ENCODE results near the gene COQ8A.

Gene COQ8A

DNA sequence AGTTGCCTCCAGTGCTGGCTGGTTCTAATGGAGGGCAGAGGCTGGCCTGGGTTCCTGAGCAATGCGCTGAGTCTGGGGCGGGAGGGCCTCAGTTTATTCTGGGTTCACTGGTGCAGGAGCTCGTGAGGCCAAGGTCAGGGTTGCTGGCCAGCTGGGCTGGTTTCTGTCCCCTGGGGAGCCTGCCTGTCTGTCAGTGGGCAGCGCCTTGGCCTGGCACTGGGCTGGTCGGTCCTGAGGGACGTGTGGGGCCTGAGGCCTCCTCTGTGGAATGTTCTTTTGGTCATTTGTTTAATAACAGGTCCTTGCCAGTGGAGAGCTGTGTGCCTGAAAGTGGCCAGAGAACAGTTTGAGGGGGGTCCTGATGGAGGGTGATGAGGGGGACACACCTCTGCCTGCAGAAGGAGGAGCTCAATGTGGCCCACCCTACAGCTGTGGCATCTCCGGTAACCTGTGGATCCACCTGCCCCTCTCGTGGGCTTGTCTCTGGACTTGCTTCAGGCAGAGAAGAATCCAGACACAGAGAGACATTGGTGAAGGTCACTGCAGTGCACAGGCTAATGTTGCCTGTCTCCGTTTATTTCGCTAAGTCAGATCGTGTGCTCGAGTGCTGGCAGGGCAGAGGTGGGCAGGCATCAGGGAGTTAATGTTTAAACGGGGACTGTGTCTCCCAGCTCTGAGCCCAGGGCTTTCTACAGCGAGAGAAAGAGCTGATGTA, 34.6 kb downstream of the COQ8A start:
- Histone ChIP-seq H3K4me3 (peak overlapping the region in 1 of 2 donors; percentile 20), H3K27ac (peak overlapping the region; percentile 89), H3K4me1 (peaks cover 0 to 43% (median 32%) of the 10 kb centered on the region in 4 donors), H3K36me3 (peaks cover 0 to 30% (median 4%) of the 10 kb centered on the region in 3 donors), H3K9me3 (no peaks in the 10 kb centered on the region), H3K27me3 (no peaks in the 10 kb centered on the region)
- TF ChIP-seq CTCF (IDR thresholded peaks at IDR 0.05) = no peak
- DNase-seq = peak; percentile 76 to 90
- intact Hi-C loops (cut with DNase I; ENCODE audit: low total_unique reads) = no loop called here

DNA sequence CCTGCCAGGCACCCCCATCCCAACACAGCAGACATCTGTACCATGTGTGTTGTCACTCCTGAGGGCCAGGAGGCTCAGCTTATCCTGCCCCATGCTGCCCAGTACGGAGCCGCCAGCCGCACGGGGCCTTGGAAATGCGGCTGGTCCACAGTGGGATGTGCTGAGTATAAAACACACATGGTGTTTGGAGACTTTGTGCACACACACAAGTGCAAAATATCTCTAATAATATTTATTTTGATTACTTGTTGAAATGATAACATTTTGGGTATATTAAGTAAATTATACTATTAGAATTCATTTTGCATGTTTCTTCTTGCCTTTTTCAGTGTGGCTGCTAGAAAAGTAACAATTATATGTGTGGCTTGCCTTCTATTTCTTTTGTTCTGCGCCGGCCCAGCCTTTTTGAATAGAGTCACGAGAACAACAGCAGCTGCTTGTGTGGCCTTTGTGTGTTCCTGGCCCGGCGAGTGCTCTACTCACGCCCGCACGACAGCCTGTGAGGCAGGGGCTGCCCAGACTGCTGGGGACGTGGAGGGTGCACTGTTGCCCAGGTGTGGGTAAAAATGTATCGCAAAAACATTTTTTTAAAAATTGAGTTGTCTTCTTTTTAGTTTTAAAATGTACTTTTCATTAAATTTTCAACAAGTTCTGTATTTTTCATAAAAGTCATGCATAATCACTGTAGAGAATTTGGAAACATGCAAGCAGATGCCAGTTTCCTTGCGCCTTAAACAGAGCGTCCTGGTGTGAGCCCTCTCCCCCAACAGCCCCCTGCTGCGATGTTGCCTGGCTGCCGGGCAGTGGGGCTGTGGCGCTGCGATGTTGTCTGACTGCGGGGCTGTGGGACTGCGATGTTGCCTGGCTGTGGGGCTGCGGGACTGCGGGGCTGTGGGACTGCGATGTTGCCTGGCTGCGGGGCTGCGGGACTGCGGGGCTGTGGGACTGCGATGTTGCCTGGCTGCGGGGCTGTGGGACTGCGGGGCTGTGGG, 35.5 kb downstream of the COQ8A start:
- Histone ChIP-seq H3K4me3 (peak overlapping the region in 1 of 2 donors; percentile 20), H3K36me3 (peaks cover 0 to 28% (median 4%) of the 10 kb centered on the region in 3 donors), H3K27ac (peak overlapping the region; percentile 89), H3K9me3 (no peaks in the 10 kb centered on the region), H3K4me1 (peaks cover 0 to 52% (median 34%) of the 10 kb centered on the region in 4 donors), H3K27me3 (no peaks in the 10 kb centered on the region)
- intact Hi-C loops (cut with DNase I; ENCODE audit: low total_unique reads) = no loop called here
- DNase-seq = no peak
- TF ChIP-seq CTCF (IDR thresholded peaks at IDR 0.05) = no peak

DNA sequence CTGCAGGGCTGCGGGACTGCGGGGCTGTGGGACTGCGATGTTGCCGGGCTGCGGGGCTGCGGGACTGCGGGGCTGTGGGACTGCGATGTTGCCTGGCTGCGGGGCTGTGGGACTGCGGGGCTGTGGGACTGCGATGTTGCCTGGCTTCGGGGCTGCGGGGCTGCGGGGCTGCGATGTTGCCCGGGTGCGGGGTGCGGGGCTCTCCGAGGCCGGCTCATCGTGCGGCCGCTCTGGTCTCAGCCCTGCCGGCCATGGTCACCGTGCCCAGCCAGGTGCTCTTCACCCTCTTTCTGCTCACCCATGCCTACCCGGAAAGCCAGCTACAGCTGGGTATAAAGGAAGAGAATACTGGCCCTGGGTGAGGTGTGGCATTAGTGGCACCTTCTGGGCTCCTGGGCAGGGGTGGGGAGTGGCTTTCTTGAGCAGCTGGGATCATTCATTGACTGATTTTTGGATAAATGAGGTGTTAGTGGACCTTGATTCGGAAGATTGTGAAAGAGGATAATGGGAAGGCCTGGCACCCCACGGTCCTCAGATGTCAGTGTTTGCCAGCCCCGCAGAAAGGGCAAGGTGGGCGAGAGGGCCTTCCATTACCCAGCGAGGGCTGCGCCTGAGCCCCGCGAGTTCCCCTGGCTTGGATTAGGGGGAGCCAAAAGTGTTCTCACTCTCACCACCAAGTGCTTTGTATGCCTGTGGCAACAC, 36.3 kb downstream of the COQ8A start:
- peaks cover 0 to 34% (median 4%) of the 10 kb centered on the region in 3 donors for H3K36me3 ChIP-seq
- H3K27me3 ChIP-seq = no peaks in the 10 kb centered on the region
- peak in 1 of 2 donors; percentile 43 for DNase-seq
- H3K4me3 ChIP-seq = no peak overlapping the region
- TF ChIP-seq CTCF (IDR thresholded peaks at IDR 0.05) = no peak
- no peaks in the 10 kb centered on the region for H3K9me3 ChIP-seq
- intact Hi-C loops (cut with DNase I; ENCODE audit: low total_unique reads) = no loop called here
- H3K27ac ChIP-seq = no peak overlapping the region
- peaks cover 0 to 55% (median 34%) of the 10 kb centered on the region in 4 donors for H3K4me1 ChIP-seq

DNA sequence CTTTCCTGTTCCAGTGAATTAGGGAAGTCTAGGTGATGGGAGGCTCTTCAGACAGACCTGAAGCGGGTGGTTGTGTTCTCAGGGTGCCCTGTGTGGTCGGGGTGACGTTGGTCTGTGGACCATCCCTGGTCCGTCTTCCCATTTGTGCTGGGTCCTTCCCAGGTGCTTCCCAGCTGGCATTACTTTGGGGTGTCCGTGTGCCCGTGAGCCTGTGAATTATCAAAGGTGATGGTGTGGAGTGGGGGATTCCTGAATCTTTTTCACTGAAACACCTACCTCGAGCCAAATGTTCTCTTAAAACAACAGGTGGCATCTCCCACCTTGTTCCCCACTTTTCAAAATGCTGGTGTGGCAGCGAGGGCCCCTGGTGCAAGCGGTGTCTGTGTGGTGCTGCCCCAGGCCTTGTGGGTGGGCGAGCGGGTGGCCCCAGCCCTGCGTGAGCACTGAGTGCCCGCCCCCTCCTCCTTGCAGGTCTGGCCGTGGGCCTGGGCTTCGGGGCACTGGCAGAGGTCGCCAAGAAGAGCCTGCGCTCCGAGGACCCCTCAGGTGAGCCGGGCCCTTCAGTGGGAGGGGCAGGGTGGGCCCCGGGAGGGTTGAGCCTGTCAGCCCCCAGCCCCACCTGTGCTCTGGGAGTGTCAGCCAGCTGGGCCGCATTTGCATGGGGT, 37.0 kb downstream of the COQ8A start:
- no peak overlapping the region for H3K27ac ChIP-seq
- no peak overlapping the region for H3K4me3 ChIP-seq
- intact Hi-C loops (cut with DNase I; ENCODE audit: low total_unique reads) = no loop called here
- peak in 1 of 2 donors; percentile 51 for DNase-seq
- H3K36me3 ChIP-seq = peaks cover 0 to 39% (median under 1%) of the 10 kb centered on the region in 3 donors
- no peaks in the 10 kb centered on the region for H3K9me3 ChIP-seq
- peaks cover 0 to 55% (median 34%) of the 10 kb centered on the region in 4 donors for H3K4me1 ChIP-seq
- TF ChIP-seq CTCF (IDR thresholded peaks at IDR 0.05) = no peak
- no peaks in the 10 kb centered on the region for H3K27me3 ChIP-seq
